NCI-H128 (cell line): ENCODE measurements around the gene DTNB.
"Not testable (repeated sequence)": the region's sequence is repeated elsewhere in the genome, so short reads cannot be mapped to it uniquely, and the experiment has no call there.

Experiments
- DNase-seq: peaks from one replicate; lab custom pipeline; 2025; ENCODE audit not compliant: unreplicated experiment; lab: John Stamatoyannopoulos, UW

The DTNB gene

DNA sequence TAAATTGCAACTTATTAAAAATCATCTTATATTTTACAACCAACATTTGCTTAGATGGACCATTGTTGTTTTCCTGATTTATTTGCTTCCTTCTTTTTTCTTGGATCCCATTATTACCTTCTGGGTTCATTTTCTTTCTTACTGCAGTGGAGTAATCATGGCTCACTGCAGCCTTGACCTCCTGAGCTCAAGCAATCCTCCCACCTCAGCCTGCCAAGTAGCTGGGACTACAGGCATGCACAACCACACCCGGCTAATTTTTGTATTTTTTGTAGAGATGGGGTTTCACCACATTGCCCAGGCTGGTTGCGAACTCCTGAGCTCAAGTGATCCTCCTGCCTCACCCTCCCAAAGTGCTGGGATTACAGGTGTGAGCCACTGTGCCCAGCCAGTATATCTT lies 123.8 kb downstream of the DTNB start:
- DNase-seq: not testable (repeated sequence)

DNA sequence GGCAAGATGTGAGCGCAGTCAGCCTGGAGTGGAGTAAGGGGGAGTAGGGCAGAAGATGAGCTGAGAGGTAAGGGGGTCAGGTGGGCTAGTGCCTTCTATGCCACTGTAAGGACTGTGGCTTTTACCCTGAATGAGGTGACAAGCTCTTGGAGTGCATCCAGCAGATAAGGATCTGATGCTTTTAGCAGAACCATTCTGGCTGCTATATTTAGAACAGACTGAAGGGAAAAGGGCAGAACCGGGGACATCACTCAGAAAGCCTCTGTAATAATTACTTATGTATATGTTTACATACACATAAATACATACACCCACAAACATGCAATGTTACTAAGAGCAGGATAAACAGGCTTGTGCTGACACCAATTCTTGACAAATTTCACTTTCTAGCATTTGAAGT lies 124.8 kb downstream of the DTNB start:
- no peak for DNase-seq

DNA sequence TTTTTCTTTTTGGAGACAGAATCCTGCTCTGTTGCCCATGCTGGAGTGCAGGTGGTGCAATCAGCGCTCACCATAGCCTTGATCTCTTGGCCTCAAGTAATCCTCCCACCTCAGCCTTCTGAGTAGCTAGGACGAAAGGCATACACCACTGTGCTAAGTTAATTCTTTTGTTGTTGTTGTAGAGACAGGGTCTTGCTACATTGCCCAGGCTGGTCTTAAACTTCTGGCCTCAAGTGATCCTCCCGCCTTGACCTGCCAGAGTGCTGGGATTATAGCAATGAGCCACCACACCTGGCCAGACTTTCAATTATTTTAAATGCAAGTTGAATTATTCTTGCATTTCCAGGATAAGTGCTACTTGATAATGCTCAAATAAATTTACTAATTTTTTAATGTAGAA lies 126.5 kb downstream of the DTNB start:
- no peak for DNase-seq

DNA sequence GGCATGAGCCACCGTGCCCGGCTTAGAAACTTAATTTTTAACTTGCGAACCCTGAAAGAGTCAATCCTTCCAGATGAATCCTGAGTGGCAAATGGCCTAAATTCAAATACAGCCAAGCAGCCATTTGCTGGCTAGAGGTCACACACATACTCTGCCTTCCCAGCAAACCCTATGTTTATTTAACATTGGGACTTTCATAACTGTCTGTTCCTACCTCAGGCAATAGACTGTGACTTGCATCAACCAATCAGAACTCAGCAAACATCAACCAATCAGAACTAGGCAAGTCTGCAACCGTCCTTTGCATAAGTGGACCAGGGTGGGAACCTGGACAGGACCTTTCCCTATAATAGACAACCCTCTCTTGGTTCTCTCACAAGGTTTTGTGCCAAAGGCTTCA lies 127.5 kb downstream of the DTNB start:
- DNase-seq: no peak

DNA sequence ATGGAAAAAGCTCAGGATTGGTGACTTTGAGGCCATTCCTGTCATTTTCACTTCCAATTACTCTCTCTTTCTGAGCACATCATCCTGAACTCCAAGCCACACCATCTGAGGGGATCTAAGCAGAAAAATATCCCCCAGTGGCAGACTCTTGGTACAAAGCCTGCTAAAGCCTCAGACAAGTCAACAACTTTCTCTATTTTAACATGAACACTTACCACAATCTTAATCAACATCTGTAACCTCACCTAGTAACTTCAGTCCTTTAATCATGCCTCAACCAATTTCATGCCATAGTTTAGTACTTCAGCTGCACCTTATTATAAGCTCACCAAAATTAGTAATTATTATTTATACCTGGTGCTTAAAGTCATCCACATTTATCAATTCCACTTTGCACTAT lies 128.9 kb downstream of the DTNB start:
- DNase-seq: no peak

DNA sequence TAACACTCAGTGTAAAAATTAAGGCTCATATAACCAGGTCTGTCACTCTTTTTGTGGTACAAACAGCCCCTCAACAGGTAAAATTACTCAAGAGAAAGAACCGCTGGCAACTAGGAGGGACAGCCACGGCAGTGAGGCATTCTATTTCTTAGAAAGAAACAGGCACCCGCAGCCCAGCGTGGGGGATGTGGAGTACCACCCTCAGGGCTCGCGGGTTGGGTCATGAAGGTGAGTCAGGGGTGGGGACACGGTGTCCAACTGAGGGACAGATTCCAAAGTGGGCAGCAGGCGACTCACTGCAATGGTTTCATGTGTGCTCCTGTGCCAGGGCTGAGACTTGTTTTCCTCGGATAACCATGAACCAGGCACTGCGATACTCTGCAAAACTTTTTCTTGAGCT lies 129.4 kb downstream of the DTNB start:
- no peak for DNase-seq

DNA sequence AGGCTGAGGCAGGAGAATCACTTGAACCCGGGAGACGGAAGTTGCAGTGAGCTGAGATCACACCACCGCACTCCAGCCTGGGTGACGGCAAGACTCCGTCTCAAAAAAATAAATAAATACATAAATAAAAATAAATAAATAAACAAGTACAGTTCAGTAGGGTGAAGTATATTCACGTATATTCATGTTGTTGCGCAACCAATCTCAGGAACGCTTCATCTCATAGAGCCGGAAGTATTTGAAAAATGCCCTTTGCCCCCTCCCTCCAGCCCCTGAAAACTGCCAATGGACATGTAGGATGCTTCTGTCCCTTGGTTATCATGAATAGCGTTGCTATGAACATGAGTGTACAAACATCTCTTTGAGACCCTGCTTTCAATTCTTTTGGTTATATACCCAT lies 132.0 kb downstream of the DTNB start:
- DNase-seq: no peak

DNA sequence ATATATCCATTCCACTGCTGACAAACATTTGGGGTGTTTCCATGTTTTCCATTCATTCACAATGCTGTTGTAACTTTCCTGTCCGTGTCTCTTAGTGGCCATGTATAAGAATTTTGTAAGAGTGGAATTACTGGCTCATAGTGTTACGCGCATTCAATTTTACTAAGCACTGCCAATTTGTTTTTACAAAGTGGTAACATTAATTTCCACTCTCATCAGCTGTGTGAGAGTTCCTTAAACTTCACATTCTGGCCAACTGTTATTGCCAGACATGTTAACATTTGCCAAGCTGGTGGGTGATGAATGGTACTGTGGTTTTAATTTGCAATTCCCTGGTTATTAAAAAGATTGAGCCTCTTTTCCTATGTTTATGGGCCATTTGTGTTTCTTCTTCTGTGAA lies 134.2 kb downstream of the DTNB start:
- no peak for DNase-seq

DNA sequence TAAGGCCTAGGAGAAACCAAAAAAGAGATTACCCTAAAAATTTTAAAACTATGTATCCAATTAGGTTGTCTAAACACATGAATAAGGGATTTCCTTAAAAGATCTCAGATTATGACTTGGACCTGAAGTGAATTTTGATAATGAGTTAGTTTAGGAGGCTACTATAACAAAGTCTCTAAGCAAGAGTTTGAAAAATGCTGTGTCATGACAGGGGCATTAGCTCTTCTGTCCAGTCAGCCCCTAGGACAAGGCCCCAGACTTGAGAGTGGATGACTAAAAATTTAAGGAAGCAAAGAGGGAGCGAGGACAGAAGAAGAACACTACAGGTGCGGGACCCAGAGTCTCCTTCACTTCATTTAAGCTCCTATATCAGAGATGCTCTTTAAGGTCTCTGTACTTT lies 135.9 kb downstream of the DTNB start:
- DNase-seq: no peak

DNA sequence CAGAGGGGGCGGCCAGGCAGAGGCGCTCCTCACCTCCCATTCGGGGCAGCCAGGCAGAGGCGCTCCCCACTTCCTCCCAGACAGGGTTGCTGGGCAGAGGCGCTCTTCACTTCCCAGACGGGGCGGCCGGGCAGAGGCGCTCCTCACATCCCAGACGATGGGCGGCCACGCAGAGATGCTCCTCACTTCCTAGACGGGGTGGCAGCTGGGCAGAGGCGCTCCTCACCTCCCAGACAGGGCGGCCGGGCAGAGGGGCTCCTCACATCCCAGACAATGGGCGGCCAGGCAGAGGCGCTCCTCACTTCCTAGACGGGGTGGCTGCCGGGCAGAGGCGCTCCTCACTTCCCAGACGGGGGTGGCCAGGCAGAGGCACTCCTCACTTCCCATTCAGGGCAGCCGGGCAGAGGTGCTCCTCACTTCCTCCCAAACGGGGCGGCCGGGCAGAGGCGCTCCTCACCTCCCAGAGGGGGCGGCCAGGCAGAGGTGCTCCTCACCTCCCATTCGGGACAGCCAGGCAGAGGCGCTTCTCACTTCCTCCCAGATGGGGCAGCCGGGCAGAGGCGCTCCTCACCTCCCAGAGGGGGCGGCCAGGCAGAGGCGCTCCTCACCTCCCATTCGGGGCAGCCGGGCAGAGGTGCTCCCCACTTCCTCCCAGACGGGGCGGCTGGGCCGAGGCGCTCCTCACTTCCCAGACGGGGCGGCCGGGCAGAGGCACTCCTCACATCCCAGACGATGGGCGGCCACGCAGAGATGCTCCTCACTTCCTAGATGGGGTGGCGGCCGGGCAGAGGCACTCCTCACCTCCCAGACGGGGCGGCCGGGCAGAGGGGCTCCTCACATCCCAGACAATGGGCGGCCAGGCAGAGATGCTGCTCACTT lies 137.7 kb downstream of the DTNB start:
- DNase-seq: not testable (repeated sequence)

DNA sequence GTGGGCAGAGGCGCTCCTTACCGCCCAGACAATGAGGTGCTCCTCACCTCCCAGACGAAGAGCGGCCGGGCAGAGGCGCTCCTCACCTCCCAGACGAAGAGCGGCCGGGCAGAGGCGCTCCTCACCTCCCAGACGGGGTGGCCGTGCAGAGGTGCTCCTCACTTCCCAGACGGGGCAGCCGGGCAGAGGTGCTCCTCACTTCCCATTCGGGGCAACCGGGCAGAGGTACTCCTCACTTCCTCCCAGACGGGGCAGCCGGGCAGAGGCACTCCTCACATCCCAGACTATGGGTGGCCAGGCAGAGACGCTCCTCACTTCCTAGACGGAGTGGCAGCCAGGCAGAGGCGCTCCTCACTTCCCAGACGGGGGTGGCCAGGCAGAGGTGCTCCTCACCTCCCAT lies 138.4 kb downstream of the DTNB start:
- DNase-seq: not testable (repeated sequence)

DNA sequence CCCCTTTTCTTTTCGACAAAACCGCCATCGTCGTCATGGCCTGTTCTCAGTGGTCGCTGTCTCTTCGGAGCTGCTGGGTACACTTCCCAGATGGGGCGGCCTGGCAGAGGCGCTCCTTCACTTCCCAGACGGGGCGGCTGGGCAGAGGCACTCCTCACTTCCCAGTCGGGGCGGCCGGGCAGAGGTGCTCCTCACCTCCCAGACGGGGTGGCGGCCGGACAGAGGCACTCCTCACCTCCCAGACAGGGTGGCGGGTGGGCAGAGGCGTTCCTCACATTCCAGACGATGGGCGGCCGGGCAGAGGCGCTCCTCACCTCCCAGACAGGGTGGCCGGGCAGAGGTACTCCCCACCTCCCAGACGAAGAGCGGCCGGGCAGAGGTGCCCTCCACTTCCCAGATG lies 138.9 kb downstream of the DTNB start:
- no peak for DNase-seq

DNA sequence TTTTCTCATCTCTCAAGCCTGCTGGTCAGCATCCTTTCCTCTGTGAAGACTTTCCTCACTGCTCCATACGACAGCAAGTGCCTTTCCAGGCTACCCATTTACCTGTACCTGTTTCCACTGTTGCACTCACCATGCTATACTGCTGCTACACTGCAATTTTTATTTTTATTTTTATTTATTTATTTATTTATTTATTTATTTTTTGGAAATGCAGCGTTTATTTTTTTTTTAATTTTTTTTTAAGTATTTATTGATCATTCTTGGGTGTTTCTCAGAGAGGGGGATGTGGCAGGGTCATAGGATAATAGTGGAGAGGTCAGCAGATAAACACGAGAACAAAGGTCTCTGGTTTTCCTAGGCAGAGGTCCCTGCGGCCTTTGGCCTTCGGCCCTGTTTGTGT lies 139.6 kb downstream of the DTNB start:
- DNase-seq: not testable (repeated sequence)

DNA sequence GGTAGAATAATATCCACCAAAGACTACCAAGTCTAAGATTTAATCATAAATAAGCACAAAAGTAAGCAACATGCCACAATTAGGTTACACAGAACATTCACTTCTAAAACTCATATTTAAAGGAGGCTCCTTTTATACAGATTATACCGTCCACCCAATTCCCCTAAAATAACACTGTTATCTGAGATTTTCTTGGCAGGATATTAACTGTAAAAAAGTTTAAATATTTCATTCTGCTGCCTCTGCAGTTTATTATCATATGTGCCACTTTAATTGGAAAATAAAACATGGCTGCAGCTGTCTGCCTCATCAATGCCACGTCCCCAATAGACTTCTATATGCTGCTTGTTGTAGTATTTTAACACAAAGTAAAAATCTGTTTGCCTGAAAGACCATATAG lies 140.9 kb downstream of the DTNB start:
- DNase-seq: no peak

DNA sequence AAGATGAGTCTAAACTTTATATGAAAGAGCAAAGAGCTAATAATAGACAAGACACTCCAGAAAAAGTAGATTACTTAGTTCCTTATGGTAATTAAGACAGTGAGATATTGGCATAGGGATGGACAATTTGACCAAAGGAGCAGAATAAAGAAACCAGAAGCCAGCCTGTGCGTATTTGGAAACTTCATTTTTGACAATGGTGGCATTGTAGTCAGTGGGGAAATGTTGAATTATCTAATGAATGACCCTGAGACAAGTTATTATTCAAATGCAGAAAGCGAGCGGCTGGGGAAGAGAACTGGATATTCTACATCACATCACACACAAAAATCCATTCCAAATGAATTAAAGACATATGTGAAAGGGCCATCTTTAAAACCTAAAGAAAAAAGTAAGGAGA lies 144.3 kb downstream of the DTNB start:
- DNase-seq: no peak

DNA sequence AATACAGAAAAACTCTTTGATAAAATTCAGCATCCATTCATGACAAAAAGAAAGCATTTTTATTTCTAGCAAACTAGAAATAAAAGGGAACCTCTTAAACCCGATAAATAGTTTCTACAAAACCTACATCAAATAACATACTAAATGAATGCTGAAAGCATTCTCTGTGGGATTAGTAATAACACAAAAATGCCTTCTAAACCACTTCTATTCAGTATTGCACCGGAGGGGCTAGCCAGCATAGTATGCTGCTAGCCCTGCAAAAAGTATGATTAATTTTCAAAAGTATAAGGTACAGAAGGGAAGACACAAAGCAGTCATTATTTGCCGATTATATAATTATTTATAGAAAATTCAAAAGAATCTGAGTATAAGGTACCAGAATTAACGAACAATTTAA lies 145.2 kb downstream of the DTNB start:
- DNase-seq: no peak

DNA sequence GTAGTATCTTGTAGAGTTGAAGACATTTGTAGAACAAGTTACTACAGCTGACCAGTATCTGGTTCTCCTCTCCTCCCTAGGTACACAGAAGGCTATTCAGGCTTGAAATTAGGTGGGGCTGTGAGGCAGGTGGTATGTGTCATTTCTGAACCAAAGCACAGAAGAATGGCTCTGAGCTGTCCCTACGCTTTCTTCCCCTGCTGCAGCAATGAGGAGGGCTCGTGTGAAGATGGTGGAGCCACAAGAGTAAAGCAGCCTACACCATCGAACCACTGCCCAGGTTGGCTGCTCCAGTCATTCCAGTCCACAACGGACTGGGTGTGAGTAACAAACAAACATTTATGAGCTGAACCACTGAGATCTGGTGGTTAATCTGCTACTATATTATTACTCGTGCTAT lies 148.9 kb downstream of the DTNB start:
- DNase-seq: no peak

DNA sequence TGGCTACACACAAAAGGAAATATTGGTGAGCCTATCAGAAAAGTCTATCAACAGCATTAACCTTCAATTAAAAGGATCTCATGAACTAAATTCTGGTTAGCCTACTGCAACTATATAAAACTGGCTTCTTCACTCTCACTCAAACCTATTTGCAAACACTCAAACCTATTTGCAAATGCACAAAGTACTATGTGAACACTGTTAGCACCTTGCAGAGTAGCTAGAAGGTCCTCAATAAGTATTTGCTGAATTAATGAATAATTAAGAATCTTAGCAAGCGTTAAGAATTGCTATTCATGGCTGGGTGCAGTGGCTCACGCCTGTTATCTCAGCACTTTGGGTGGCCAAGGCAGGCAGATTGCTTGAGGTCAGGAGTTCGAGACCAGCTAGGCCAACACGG lies 150.3 kb downstream of the DTNB start:
- no peak for DNase-seq

DNA sequence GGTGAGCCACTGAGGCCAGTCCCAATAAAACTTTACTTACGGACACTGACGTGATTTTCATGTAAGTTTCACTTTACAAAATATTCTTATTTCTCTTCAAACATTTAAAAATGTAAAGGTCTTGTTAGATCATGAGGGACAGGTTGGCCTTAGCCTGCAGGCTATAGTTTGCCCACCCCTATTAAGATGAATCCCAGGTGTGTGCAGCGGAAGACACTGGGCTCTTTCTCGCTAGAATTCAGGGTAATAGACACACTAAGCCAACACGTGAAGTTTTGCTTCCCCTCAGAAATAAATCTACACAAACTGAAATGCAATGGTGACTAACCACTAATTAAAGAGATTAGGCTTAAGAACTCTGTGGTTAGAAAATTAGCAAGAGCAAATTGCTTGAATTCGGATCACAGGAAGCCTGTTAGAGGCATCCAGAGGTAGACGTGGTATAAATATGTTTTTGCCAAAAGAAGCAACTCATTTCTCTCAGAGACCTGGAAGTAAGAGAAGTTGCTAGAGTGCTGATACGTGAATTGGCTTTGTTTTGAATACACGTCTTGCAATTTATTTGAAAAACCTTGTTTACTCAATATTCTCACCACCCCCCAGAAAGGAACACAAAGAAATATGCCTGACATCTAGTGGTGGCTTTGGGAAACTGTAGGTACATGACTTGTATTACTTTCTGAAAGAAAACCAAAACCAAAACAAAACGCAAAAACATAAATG lies 151.6 kb downstream of the DTNB start:
- peak; percentile 3 for DNase-seq

DNA sequence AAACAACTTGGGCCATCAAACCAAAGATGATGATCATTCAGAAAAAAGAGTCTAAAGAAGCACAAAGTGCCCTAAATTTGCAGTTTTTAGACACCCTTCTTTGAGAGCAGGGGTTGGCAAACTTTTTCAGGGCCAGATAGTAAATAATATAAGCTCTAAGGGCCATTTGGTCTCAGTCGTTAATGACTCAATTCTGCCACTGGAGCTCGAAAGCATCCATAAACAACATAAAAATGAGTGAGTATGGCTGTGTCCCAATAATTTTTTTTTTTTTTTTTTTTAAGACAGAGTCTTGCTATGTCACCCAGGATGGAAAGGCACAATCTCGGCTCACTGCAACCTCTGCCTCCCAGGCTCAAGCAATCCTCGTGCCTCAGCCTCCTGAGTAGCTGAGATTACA lies 152.3 kb downstream of the DTNB start:
- no peak for DNase-seq

DNA sequence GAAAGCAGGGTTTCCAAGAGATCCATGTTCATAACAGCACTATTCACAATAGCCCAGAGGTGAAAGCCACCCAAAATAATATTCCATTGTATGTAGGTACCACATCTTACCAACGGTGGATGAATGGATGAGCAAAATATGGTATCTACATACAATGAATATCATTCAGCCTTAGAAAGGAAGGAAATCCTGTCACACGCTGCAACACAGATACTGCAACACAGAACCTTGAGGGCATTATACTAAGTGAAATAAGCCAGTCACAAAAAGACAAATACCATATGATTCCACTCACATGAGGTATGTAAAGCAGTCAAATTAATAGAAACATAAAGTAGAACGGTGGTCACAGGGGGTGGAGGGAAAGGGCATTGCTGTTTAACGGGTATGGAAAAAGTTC lies 155.7 kb downstream of the DTNB start:
- no peak for DNase-seq

DNA sequence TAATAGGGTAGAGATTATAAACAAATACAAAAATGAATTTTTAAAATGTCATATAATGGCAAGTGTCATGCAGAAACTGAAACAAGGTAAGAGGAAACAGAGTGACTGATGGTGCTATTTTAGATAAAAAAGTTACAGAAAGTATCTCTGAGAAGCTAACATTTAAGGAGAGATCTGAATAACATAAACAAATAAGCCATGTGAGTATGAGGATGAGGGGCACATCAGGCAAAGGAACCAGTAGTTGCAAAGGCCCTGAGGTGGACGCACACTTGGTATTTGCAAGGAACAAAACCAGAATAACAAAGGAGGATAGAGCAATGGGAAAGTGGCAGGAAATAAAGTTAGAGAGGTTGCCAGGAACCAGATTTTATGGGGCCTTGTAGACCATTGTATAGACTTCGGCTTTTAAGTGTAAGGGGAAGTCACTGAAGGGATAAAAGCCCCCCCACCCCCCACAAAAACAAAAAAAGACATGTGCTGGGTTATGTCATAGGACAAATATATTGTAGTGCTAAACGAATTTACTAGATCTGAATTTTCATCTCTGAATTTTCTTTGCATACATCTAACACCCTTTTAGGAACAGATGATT lies 159.2 kb downstream of the DTNB start:
- no peak for DNase-seq
